ENCODE measurements around the gene UNC5C.

DNA sequence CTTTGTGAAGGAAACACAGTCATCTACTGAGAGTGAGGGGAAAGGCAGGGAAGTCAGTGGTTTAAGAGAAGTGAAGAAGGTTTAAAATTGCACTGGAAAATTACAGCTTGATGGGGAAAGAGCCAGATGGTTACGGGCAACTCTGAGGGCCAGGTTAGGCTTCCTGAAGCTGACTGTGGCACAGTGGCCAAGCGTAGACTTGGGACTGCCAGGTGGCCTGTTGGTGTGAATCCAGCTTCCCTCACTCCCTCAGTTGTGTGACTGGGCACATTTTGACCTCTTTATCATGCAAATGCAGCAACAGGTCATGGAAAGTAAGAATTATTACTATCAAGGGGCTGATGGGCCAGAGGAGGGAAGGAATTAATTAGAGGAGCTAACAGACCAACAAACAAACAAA, 390.1 kb downstream of the UNC5C start:
- no peak for TF ChIP-seq EZH2 (IDR thresholded peaks at IDR 0.05; ENCODE audit: borderline replicate concordance)
- TF ChIP-seq CTCF (IDR thresholded peaks at IDR 0.05; ENCODE audit: poor library complexity), result no peak

All from hepatocyte (in vitro differentiated cells).